CD4-positive, alpha-beta T cell treated with Interleukin-10 for 1 hour (primary cell): Measurements from ENCODE around the gene RHBDF1.

Source experiments
- DNase-seq: peaks from one replicate; pipeline ENCODE4 v3.0.0-alpha.2; 2020

The RHBDF1 gene

GRCh38 chr16:72561-73548 is at the start of gene RHBDF1:
TSS of gene RHBDF1 (minus strand) at chr16:72631. CDS start at chr16:65015, 7,616 bp downstream.
- DNase-seq, result no peak

DNA sequence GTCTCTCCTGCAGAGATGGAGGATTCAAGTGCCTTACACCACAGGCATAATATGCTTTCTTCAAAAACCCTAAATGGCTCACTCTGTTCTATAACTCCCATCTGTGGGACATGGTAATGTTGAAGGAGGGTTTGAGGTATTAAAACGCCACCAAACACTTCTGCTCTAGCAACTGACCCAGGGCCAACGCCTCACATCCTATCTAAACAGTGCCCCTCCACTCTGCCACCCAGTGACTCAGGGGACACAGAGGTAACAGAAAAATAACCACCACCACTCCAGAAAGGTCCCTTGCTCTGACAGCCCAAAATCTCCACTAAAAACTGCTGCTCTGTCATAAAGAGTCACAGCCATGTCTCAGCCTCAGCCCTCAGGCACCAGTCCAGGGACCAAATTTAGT is 48.3 kb upstream of the RHBDF1 start:
- DNase-seq, result no peak

DNA sequence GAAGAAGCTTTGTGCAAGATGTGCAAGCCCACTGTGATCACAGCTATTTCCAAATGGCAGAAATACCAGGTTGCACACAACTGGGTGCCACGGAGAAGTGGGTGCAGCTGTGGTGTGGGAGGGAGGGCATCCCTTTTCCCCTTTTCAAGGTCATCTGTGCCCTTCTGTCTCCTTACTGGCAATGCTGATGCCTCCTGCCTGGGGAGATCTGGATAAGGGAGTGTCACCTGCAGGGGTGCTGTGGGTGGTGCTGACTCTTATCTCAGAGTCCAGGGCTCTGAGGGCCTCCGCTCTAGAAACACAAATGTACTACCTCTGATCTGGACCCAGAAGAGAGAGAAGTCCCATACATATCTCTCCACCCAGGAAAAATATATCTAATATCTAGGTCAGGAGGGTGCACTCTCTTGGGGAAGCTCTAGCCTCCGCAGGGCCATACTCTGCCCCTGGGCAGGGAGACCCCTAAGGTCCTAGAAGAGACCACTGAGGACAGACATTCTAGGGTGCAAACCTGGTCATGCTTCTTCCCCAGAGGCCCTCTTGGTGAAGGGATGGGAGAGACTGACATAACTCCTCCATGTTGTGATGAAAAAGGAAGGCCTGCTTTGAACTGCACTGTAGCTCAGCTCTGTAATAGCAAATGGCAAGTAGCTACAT is 47.5 kb upstream of the RHBDF1 start:
- no peak for DNase-seq

DNA sequence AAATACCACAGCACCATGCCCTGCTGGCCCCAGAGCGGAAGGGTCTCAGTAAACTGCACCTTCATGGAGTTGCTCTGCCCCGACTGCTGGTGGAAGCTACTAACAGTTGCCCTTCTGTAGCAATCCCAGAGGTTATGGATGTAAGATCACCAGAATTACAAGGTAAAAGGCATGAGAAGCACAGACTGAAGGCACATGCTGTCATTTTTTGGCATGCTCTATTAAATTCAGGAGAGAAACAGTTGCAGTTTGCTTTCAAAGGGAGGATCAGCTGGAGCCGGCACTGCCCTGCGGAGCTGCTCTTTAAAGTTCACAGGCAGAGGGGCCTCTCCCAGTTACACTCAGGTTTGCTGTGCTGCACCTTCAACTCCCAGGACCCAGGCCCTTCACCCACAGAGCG is 46.9 kb upstream of the RHBDF1 start:
- DNase-seq, result no peak

GRCh38 chr16:118857-119256 is 46.4 kb upstream of the RHBDF1 start:
- no peak for DNase-seq

DNA sequence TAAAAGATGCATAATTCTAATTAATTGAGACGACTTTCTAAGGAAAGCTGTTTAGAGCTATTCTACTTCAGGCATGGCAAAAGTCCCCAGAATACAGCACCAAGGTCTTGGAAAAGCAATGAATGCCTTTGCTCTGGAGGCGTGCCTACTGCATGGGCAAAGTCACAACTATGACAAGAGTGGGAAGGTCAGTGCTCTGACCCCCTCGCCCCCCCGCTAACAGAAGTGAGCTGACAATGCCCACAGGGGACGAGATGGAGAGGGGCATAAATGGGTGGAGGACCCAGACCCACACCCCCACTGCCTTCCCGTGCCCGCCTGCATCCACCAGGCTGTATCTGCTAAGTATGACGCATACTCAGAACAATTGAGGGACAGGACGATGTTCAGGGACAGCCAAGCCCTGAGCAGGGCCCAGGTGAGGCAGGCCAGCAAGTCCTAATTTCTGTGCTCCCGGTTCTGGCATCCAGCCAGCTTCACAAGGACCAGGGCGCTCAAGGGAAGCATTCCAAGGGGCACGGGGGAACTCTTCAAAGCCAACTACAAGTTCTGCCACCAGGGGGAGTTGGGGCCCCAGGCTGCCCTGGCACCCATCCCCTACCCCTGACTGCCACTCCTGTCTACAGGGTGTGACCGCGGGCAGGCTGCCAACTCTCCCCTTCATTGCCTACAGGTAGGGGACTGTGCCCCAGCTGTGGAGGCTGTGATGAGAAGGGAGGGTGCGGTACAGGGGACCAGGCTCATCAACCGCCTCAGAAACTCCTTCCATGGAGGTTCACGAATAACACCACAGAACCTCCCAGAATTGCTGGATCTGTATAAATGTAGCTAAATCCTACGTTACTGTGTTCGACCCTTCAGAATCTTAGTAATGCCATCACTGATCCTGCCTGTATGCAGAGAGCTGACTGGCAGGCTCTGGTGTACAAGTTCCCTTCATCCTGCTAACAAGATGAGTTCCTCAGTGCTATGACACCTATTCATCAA is 45.2 kb upstream of the RHBDF1 start:
- peak; percentile 73 for DNase-seq

DNA sequence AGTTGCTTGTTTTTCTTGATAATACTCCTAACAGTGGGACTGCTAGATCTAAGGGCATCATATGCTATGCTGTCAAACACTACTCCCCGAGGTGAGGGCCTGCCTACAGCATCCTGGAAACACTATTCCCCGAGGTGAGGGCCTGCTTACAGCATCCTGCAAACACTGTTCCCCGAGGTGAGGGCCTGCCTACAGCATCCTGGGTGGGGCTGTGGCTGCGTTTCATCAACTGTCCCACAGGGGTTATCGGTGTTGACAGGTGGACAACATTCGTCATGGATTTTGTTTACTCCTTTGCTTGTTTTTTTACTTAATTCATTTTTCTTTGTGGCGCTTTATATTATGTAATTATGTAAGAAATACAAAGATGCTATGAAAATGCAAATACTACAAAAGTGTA is 43.6 kb upstream of the RHBDF1 start:
- no peak for DNase-seq

DNA sequence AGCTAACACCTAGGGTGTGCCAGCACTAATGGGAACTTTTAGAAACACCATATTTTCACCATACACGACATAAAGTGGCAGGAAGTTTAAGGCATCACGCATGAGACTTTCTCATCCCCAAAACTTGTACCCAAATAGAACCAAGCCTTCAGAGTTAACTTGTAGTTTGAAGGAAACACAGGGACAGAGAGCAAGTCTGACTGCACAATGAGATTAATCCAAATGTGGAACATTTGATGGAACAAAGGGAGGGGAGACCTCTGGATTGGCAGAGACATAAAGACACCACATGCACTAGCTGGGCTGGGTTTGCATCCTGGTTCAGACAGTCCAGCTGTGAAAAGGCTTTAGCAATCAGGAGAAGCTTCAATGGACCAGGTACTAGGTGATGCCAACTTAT is 41.9 kb upstream of the RHBDF1 start:
- DNase-seq, result no peak

DNA sequence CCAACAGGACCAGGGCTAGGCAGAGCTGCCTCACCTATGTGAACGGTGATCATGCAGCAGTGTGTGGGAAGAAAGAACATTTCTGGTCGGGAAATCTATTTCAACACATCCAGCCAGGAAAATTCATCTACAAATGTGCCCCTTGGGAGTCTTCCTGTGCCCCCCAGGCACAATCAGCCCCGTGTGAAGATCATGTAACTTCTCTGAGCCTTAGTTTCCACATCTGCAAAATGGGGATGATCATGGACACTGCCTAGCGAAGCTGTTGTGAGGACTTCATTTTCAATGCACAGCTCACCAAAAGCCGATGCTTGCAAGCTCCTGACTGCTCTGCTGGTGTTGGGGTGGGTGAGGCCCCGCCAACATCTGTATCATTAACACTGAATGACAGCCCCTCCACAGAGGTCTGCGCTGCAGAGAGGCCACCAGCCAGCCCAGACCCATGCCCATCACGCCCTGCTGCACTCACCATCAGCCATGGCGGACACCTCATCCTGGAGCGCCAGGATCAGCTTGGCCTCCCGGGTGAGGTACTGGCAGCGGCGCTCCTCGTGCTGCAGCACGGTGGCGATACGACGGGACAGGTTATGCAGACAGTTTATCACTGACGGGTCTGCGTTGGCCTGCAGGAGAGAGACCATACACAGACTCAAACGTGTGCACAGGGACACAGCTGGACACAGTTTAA is 39.9 kb upstream of the RHBDF1 start:
- no peak for DNase-seq

DNA sequence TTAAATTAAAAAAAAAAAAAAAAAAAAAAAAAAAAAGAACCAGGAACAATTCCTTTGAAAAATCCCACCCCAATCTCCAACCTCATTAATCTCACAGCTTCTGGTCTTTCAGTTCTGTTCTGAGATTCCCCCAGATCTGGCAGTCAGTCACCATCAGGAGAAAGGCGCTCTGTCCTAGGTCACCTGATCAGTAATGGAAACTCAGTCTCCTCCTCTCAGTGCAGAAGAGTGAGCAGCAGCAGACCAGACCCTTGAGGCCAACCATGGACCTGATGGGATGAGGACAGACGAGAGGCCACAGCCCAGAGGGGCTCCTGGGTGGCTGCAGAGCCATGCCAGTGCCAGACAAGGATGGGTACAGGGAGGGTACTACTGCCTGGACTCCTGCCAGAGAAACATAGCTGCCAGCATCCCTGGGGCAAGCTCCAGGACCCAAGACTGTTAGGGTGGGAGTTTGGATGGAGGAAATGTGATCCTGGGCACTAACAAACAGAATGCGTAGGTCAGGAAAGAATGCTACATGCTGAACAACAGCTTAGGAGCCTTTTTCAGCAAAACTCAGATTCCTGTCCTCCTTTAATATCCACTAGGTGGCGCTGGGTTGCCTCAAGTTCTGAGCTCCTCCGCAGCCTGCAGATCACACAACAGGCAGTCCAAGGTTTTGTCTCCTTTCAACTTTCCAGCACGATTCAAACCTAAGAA is 34.3 kb upstream of the RHBDF1 start:
- peak; percentile 75 for DNase-seq

- DNase-seq, result no peak
These were observed 33.1 kb upstream of the RHBDF1 start for GRCh38 chr16:105521-105920.

DNA sequence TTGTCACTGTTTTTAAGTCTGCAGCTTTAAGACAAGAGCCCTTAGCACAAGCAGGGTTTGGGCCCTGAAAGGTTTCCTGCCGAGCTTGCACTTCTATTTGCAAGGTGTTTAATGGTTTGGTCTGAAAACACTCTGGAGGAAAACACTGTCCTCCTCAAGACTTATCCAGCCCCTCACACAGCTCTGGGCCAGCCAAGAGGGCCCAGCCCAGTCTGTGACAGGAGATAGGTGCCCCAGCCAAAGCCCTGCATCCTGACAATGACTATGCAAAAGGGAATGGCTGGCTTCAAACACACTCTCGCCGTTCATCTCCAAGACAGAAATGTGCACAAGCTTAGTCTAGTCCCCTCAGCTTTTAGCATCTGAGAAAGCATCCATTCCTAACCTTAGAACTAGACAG is 32.5 kb upstream of the RHBDF1 start:
- no peak for DNase-seq

GRCh38 chr16:104355-104754 is 31.9 kb upstream of the RHBDF1 start:
- DNase-seq, result no peak

GRCh38 chr16:102060-102855 is 29.8 kb upstream of the RHBDF1 start:
- no peak for DNase-seq

DNA sequence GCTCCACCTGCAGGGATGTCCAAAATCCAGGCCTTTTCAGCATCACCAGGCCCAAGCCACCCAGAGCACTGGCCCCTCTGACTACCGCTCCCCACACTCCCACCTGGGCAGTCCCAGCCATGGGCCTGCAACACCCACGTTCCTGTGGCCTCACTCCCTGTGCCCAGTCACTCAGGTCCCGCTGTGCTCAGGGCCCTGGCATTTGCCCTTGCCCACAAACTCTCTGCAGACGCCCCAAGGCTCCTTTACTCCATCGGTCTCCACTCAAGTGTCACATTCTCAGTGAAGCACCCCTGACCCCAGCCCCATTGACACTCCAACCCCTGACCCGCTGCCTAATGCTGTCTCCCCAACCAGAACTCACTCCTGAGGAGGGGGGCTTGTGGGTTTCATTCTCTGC is 29.2 kb upstream of the RHBDF1 start:
- DNase-seq, result no peak

DNA sequence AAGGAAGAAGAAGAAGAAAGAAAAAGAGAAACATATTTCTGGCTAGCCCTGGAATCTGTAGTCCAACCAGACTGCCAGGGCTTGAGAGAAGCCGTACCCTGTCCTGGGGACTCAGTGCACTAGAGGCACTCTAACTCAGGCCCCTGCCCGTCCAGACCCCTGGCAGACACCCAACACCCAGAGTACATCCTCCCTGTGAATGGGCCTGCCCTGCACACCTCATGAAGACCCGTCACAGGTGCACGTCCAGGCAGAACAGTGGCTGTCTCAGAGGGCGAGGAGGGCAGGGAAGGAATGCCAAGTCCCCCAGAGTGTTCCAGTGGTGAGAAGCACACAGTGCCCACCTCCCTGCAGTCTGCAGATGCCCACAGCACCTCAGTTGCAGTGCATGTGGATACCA is 28.6 kb upstream of the RHBDF1 start:
- no peak for DNase-seq

DNA sequence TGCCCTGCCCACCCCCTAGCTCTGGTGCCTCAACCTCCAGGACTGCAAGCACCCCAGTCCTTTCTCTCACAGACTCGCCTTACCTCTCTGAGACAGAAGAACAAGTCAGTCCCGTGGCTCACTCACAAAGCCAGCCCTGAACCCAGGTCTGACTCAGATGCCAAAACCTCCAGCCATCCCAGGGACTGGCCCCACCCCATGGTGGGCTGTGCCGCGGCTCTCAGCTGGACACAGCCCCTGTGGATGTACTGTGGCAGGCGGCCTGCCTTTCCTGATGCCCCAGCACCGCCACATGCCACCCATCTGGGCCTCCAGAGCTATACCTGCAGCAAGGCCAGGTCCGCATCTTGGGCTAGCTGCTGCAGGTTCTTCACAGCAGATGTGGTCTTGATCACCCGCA is 25.4 kb upstream of the RHBDF1 start:
- no peak for DNase-seq

- peak; percentile 91 for DNase-seq
These were observed 24.5 kb upstream of the RHBDF1 start for GRCh38 chr16:96935-97381.

- DNase-seq, result no peak
These were observed 22.5 kb upstream of the RHBDF1 start for GRCh38 chr16:94918-95265.

- DNase-seq, result no peak
These were observed 20.3 kb upstream of the RHBDF1 start for GRCh38 chr16:92431-93339.
